AG09309 (cell line): ENCODE measurements around the gene SLC39A11.
"Not testable (repeated sequence)": the region's sequence is repeated elsewhere in the genome, so short reads cannot be mapped to it uniquely, and the experiment has no call there.

Experiments
- DNase-seq: peaks from one replicate; pipeline ENCODE4 v3.0.0-alpha.2; 2010; ENCODE audit warnings: low read depth
- H3K4me3 ChIP-seq: 2 replicates; pipeline ENCODE4 v1.5.1; 2011; ENCODE audit warnings: mild to moderate bottlenecking, low read depth, low read length, moderate library complexity; ENCODE audit not compliant: control insufficient read depth
- TF ChIP-seq, protein P1 (sequence below): IDR thresholded peaks from 2 replicates; pipeline ENCODE4 v1.5.1; 2011; ENCODE audit warnings: mild to moderate bottlenecking, low read depth, low read length, inconsistent platforms; ENCODE audit not compliant: insufficient read depth, control insufficient read depth; ENCODE audit errors: missing control alignments

Gene SLC39A11

DNA sequence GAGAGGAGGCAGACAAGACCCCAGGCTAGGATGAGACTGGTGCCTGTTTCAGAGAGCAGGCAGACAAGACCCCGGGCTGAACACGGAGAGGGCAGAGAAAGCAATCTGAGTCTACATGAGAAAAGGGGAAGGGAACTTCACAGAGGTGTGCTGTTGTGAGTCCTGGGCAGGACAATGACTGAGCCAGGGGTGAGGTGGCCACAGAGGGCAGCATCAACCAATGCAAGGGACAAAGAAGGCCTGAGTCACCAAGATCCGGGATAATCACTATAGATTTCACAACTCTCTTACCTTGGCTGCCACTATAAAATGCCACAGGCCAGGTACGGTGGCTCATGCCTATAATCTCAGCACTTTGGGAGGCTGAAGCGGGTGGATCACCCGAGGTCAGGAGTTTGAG, 89.0 kb downstream of the SLC39A11 start:
- DNase-seq, result no peak
- TF ChIP-seq, protein P1, sequence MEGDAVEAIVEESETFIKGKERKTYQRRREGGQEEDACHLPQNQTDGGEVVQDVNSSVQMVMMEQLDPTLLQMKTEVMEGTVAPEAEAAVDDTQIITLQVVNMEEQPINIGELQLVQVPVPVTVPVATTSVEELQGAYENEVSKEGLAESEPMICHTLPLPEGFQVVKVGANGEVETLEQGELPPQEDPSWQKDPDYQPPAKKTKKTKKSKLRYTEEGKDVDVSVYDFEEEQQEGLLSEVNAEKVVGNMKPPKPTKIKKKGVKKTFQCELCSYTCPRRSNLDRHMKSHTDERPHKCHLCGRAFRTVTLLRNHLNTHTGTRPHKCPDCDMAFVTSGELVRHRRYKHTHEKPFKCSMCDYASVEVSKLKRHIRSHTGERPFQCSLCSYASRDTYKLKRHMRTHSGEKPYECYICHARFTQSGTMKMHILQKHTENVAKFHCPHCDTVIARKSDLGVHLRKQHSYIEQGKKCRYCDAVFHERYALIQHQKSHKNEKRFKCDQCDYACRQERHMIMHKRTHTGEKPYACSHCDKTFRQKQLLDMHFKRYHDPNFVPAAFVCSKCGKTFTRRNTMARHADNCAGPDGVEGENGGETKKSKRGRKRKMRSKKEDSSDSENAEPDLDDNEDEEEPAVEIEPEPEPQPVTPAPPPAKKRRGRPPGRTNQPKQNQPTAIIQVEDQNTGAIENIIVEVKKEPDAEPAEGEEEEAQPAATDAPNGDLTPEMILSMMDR, result no peak
- H3K4me3 ChIP-seq, result no peak overlapping the region

DNA sequence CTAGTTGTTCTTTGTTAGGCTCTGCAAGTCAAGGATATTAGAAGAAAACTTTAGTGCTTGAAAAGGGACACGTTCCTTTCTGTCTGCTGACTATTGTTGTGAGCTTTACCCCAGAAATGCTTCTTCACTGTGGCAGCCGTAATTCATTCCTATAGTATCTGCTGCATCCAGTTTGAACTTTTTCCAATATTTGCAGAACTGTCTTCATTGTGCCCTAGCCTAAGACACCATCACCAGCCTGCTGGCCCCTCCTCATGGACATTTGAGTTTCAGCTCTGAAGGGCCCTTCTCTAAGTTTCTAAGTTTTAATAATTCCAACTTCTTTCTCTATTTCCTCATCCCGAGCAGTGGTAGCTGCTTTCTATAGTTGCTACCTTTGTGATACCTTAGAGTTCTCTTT, 91.7 kb downstream of the SLC39A11 start:
- H3K4me3 ChIP-seq, result no peak overlapping the region
- TF ChIP-seq, protein P1, result no peak
- DNase-seq, result no peak

DNA sequence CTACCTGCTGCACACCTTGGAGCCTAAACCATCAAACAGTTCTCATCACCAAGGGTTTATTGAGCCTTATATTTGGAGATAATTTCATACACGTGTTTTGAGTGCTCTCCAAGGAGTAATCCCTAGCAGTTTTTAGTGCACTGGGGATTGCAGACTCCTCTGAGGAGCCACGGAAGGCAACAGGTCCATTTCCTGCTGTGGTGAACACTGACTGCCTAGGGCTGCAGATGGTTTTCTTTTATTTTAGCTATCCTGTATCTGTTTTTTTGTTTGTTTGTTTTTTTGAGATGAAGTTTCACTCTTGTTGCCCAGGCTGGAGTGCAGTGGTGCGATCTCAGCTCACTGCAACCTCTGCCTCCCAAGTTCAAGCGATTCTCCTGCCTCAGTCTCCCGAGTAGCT, 93.0 kb downstream of the SLC39A11 start:
- DNase-seq, H3K4me3 ChIP-seq: not testable (repeated sequence)

DNA sequence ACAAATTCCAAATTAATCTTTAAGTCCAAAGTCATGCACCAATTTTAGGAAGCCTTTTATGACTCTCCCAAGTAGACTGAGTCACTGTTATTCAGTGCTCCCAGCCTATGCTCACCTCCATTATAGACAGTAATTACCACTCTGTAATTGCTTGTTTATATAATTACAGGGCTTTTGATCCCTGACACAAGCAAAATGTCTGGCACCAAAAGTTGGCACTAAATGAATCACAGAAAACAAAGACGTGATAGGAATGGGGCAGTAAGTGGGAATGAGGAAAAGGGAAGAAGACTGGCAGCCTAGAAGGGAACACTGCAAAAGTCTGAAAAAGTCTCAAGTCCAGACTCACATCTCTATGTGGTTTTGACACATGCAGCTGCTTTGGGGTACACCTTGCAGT, 94.1 kb downstream of the SLC39A11 start:
- TF ChIP-seq, protein P1, result no peak
- DNase-seq, result no peak
- no peak overlapping the region for H3K4me3 ChIP-seq

DNA sequence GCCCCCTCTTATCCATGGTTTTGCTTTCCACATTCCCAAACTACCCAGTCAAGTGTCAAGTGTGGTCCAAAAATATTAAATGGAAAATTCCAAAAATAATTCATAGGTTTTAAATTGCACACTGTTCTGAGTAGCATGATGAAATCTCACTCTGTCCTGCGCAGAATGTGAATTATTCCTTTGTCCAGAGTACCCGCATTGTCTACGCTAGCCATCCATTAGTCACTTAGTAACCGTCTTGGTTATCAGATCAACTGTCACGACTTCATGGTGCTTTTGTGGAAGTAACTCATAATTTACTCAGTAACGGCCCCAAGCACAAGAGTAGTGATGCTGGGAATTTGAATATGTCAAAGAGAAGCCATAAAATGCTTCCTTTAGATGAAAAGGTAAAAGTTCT, 94.9 kb downstream of the SLC39A11 start:
- H3K4me3 ChIP-seq, result no peak overlapping the region
- TF ChIP-seq, protein P1, result no peak
- no peak for DNase-seq

DNA sequence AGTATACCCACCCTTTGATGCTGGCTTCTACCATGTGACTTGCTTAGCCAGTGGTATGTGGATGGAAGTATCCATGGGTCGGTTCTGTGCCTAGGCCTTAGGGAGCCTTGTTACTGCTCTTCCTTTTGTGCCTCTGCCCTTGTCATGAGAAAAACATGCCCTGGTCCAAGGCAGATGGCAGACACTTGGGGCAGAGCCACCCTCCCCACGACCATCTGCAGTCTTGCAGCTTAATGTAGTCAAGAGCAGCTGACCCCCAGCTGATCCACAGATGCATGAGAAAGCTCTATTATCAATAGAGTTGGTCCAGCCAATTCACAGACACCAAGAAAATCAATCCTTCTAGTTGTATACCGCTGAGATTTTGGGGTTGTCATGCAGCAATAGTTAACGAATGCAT, 95.7 kb downstream of the SLC39A11 start:
- TF ChIP-seq, protein P1, result no peak
- no peak for DNase-seq
- H3K4me3 ChIP-seq, result no peak overlapping the region

DNA sequence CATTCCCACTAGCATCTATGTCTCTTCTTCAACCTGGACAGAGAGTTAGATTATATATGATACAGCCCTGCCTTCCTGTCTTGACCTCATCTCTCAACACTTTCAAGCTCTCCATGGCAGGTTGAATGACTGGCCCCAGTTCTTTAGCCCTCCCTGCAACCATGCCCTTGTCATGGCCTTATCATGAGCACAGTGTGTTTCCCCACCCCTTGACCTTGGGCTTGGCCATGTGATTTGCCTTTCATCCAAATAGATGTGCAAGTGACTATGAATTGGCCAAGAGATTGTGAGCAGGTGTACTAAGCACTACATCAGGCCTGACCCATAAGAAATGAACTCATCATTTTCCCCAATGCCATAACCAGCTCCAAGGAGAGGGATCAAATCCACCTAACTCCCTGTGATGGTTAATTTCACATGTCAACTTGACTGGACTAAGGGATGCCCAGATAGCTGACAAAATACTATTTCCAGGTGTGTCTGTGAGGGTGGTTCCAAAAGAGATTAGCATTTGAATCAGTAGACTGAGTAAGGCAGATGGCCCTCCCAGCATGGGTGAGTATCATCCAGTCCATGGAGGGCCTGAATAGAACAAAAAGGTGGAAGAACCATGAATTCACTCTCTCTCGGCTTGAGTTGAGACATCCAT, 97.4 kb downstream of the SLC39A11 start:
- no peak for DNase-seq
- no peak overlapping the region for H3K4me3 ChIP-seq
- TF ChIP-seq, protein P1, result no peak

DNA sequence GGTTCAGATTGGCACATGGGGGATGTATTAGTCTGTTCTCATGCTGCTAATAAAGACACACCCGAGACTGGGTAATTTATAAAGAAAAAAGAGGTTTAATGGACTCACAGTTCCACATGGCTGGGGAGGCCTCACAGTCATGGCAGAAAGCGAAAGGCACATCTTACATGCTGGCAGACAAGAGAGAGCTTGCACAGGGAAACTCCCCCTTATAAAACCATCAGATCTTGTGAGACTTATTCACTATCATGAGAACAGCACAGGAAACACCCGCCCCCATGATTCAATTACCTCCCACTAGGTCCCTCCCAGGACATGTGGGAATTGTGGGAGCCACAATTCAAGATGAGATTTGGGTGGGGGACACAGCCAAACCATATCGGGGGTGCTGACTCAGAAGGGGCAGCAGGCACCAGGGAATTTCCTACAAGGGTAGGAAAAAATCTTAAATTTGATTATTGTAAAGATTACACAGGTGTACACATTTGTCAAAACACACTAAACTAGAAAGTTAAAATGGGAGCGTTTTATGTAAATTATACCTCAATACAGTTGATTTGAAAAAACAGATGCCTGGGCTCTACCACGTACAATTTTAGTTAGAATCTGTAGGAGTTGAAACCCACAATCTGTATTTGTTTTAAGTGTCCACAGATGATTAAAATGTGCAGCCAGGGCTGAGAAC, 99.6 kb downstream of the SLC39A11 start:
- not testable (repeated sequence) for DNase-seq, H3K4me3 ChIP-seq
